Fibroblast of lung (primary cell): ENCODE data around the gene IL27RA. TPM values are rescaled to one million over a fixed set of nuclear protein-coding genes. Genes with fewer than 3 reads are reported as not detected.

ENCODE experiments used
- DNase-seq, 2 donors: peaks; one replicate each; pipeline versions ENCODE4 v3.0.0 to v3.0.0-alpha.2; 2010; ENCODE audit warnings: low read depth in 2 of 2
- H2AFZ ChIP-seq: 2 replicates; pipeline ENCODE4 v1.5.1; 2012; ENCODE audit warnings: low read length, control low read depth, inconsistent platforms
- H3K27ac ChIP-seq: 2 replicates; pipeline ENCODE4 v1.5.1; 2011; ENCODE audit warnings: low read length, control low read depth; ENCODE audit not compliant: insufficient read depth
- H3K27me3 ChIP-seq: 2 replicates; pipeline ENCODE4 v1.5.1; 2011; ENCODE audit warnings: mild to moderate bottlenecking, low read length; ENCODE audit not compliant: control insufficient read depth, insufficient read depth
- H3K36me3 ChIP-seq: 2 replicates; pipeline ENCODE4 v1.5.1; 2011; ENCODE audit warnings: low read length; ENCODE audit not compliant: control insufficient read depth, insufficient read depth
- H3K4me1 ChIP-seq: 2 replicates; pipeline ENCODE4 v1.5.1; 2011; ENCODE audit warnings: low read length; ENCODE audit not compliant: control insufficient read depth, insufficient read depth; ENCODE audit errors: extremely low read depth
- H3K4me2 ChIP-seq: 2 replicates; pipeline ENCODE4 v1.5.1; 2011; ENCODE audit warnings: low read length, control low read depth; ENCODE audit not compliant: insufficient read depth; ENCODE audit errors: extremely low read depth
- H3K4me3 ChIP-seq, 4 experiments: fragments of 200-600 bp in 1 of 4; sonication (generic) in 1 of 4; replicated peaks in 1 of 4; 2 replicates each; pipeline ENCODE4 v1.5.1; 2011 to 2016; ENCODE audit warnings: low read length in 4 of 4, low read depth in 3 of 4, mild to moderate bottlenecking in 3 of 4, control low read depth in 2 of 4, inconsistent platforms in 1 of 4, mixed read lengths in 1 of 4; ENCODE audit not compliant: insufficient read depth in 1 of 4; ENCODE audit errors: control extremely low read depth in 1 of 4
- H3K79me2 ChIP-seq: 2 replicates; pipeline ENCODE4 v1.5.1; 2012; ENCODE audit warnings: mild to moderate bottlenecking, low read length, inconsistent platforms; ENCODE audit not compliant: control insufficient read depth, insufficient read depth
- H3K9ac ChIP-seq: 2 replicates; pipeline ENCODE4 v1.5.1; 2011; ENCODE audit warnings: mild to moderate bottlenecking, low read length, control low read depth; ENCODE audit not compliant: insufficient read depth
- H3K9me3 ChIP-seq: 2 replicates; pipeline ENCODE4 v1.5.1; 2012; ENCODE audit warnings: low read depth, low read length; ENCODE audit not compliant: control insufficient read depth, insufficient read depth
- H4K20me1 ChIP-seq: 2 replicates; pipeline ENCODE4 v1.5.1; 2011; ENCODE audit warnings: low read length; ENCODE audit not compliant: control insufficient read depth, insufficient read depth; ENCODE audit errors: extremely low read depth
- CTCF ChIP-seq, 2 donors: IDR thresholded peaks in 1 of 2; conservative IDR thresholded peaks in 1 of 2; 1 replicate in 1 of 2; 2 replicates in 1 of 2; pipeline ENCODE4 v1.5.1; 2011 to 2012; ENCODE audit warnings: low read length in 2 of 2, control low read depth in 1 of 2, inconsistent platforms in 1 of 2, low read depth in 1 of 2, mild to moderate bottlenecking in 1 of 2
- EZH2 ChIP-seq: IDR thresholded peaks from 2 replicates; pipeline ENCODE4 v1.5.1; 2012; ENCODE audit warnings: low read length, control low read depth, mild to moderate bottlenecking; ENCODE audit errors: missing control alignments
- polyA plus RNA-seq, 2 donors: library from polyadenylated mRNA; depleted of rRNA in 1 of 2; stranded (reverse) in 1 of 2; unstranded in 1 of 2; fragments of >200 nt; gene quantifications; 2 replicates each; pipeline ENCODE4 v1.2.1, GENCODE V29; 2011 to 2012; ENCODE audit warnings: missing spikeins in 1 of 2
- total RNA-seq: library from RNA; depleted of rRNA; stranded (reverse); fragments of >200 nt; gene quantifications from 2 replicates; pipeline ENCODE4 v1.2.1, GENCODE V29; 2014

The IL27RA gene
- total and polyA plus RNA-seq, 2 donors (not counting 1 experiment from before 2014, with no cell fraction given), result 0.84 to 2.1 TPM

DNA sequence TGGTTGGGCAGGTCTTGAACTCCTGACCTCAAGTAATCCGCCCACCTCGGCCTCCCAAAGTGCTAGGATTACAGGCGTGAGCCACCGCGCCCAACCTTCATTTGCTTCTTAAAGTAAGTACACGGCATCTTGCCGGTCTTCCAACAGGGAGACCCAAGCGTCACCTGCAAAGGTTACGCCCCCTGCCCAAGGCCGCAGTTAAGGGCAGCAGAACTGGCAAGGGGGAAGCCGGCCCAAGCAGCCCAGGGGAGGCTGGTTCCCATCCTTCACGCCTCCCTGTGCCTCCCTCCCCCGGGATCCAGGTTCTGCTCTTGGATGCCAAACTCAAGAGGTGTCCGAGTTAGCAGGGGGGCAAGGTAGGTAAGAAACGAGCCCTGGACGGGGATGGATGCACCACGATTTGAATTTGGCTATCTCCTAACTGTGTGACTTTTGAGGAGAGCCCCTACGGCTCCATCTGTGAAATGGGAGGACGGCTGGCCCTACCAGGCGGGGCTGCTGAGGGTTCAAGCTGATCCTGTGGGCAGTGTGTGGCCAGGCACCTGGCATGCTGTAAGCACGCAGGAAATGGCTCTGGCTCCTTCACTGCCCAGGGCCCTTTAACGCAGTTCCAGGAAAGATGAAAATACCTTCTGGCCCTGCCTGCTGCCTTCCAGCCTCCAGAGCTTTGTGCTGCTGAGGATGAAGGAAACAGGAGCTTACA, 34.5 kb upstream of the IL27RA start:
- DNase-seq, result no peak
- H3K27me3 ChIP-seq, result no peaks in the 10 kb centered on the region
- TF ChIP-seq EZH2 (no peak), CTCF (conservative IDR thresholded peaks at IDR 0.05 in 1 of 2, IDR thresholded peaks at IDR 0.05 in 1 of 2; ENCODE audit: low read depth in 1 of 2, low read length in 2 of 2) (no peak)

DNA sequence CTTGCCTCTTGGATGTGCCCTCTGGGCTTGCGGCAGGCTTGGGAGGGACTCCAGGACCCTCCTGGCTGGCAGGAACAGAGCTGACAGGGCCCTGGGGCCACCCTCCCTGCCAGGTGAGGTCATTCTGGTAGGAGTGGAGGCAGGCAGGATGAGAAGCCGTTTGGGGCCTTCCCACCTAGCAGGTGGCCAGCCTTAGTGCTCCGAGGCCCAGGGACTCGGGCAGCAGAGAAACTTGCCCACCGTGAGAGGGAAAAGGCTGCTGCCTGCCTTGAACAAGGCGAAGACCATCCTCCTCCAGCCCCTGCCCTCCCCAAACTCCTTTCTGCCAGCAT, 34.0 kb upstream of the IL27RA start:
- TF ChIP-seq CTCF (conservative IDR thresholded peaks at IDR 0.05 in 1 of 2, IDR thresholded peaks at IDR 0.05 in 1 of 2; ENCODE audit: low read depth in 1 of 2, low read length in 2 of 2), result no peak
- TF ChIP-seq EZH2, result no peak
- Histone ChIP-seq H3K4me3 (no peak overlapping the region), H3K4me2 (no peak overlapping the region), H3K27ac (no peak overlapping the region), H4K20me1 (no peaks in the 10 kb centered on the region), H3K27me3 (no peaks in the 10 kb centered on the region), H3K9me3 (no peaks in the 10 kb centered on the region), H2AFZ (no peak overlapping the region), H3K4me1 (peaks cover 2% of the 10 kb centered on the region), H3K9ac (no peak overlapping the region), H3K79me2 (peaks cover 3% of the 10 kb centered on the region), H3K36me3 (peaks cover 3% of the 10 kb centered on the region)
- DNase-seq, result no peak

More for the DNA sequence above, 34.5 kb upstream of the IL27RA start:
- Histone ChIP-seq H3K27ac (no peak overlapping the region), H3K4me1 (no peaks in the 10 kb centered on the region), H3K9ac (no peak overlapping the region), H4K20me1 (no peaks in the 10 kb centered on the region), H3K4me3 (no peak overlapping the region), H3K36me3 (peaks cover 5% of the 10 kb centered on the region), H3K79me2 (peaks cover 3% of the 10 kb centered on the region), H3K4me2 (no peak overlapping the region), H2AFZ (no peak overlapping the region), H3K9me3 (no peaks in the 10 kb centered on the region)

DNA sequence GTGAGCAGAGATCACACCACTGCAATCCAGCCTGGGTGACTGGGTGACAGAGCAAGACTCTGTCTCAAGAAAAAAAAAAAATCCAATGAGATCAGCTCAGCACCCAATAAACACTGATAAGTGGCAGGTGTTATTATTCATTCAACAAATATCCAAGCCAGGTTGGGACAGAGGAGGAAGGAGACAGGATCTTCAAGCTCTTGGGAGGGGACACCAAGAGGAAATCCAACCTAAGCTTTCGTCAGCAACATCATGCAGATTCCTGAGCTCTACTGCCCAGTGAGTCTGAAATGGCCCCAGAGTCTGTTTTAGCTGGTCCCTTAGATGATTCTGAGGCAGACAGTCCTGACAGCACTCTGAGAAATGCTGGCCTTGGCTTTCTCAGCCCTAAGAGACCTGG, 33.1 kb upstream of the IL27RA start:
- Histone ChIP-seq H3K27me3 (no peaks in the 10 kb centered on the region), H2AFZ (no peak overlapping the region), H3K79me2 (peaks cover 5% of the 10 kb centered on the region), H3K4me3 (no peak overlapping the region), H4K20me1 (no peaks in the 10 kb centered on the region), H3K9me3 (no peaks in the 10 kb centered on the region), H3K9ac (no peak overlapping the region), H3K36me3 (peaks cover under 1% of the 10 kb centered on the region), H3K27ac (no peak overlapping the region), H3K4me1 (peaks cover 7% of the 10 kb centered on the region), H3K4me2 (no peak overlapping the region)
- no peak for TF ChIP-seq CTCF (conservative IDR thresholded peaks at IDR 0.05 in 1 of 2, IDR thresholded peaks at IDR 0.05 in 1 of 2; ENCODE audit: low read depth in 1 of 2, low read length in 2 of 2)
- TF ChIP-seq EZH2, result no peak
- no peak for DNase-seq
